Activated CD8-positive, alpha-beta T cell treated with anti-CD3 and anti-CD28 coated beads for 36 hours (primary cell): ENCODE data around the gene RALY. TPM values are rescaled to one million over a fixed set of nuclear protein-coding genes. Genes with fewer than 3 reads are reported as not detected.

Experiments used
- ATAC-seq: fragments of 200-7000 bp; cut with Tn5 transposase; one replicate; pipeline ENCODE4 v1.10.0; 2021; ENCODE audit warnings: mild to moderate bottlenecking, moderate library complexity
- CTCF ChIA-PET: fragments of 350-600 bp; sonication (Branson Sonifier 250); formaldehyde crosslinking; loops from one replicate; lab custom pipeline; 2021; ENCODE audit warnings: antibody characterized with exemption; lab: Charles Lee
- POLR2A ChIA-PET: fragments of 350-600 bp; sonication (Branson Sonifier 250); formaldehyde crosslinking; loops from one replicate; lab custom pipeline; 2021; ENCODE audit warnings: antibody characterized with exemption; lab: Charles Lee
- DNase-seq: peaks from one replicate; pipeline ENCODE4 v3.0.0-alpha.2; 2020
- H3K27ac Mint-ChIP-seq: one replicate; pipeline ENCODE4 v1.8.0; 2021; ENCODE audit warnings: mild to moderate bottlenecking, mixed read lengths
- H3K27me3 Mint-ChIP-seq: one replicate; pipeline ENCODE4 v1.8.0; 2021; ENCODE audit warnings: mixed read lengths
- H3K36me3 Mint-ChIP-seq: one replicate; pipeline ENCODE4 v1.8.0; 2021; ENCODE audit warnings: low read depth, mixed read lengths
- H3K4me1 Mint-ChIP-seq: one replicate; pipeline ENCODE4 v1.8.0; 2021; ENCODE audit warnings: low read depth, mixed read lengths
- H3K4me3 Mint-ChIP-seq: one replicate; pipeline ENCODE4 v1.8.0; 2021; ENCODE audit warnings: mild to moderate bottlenecking, moderate library complexity, mixed read lengths
- H3K9me3 Mint-ChIP-seq: one replicate; pipeline ENCODE4 v1.8.0; 2021; ENCODE audit warnings: mixed read lengths
- intact Hi-C: fragments of 100-400 bp; cut with micrococcal nuclease; formaldehyde crosslinking; loops from one replicate; pipeline ENCODE4 v1.10.0; 2022
- total RNA-seq, 2 experiments: library from RNA; stranded (reverse); gene quantifications; one replicate each; pipeline ENCODE4 v1.2.3, GENCODE V29; 2021
- TF ChIP-seq, protein P1 (sequence below): fragments of 200-600 bp; IDR thresholded peaks from one replicate; pipeline ENCODE4 v1.8.0; 2022; ENCODE audit warnings: antibody characterized with exemption, mild to moderate bottlenecking

Gene RALY
- total RNA-seq, 2 experiments from 2014 or later: 151 to 153 TPM

DNA sequence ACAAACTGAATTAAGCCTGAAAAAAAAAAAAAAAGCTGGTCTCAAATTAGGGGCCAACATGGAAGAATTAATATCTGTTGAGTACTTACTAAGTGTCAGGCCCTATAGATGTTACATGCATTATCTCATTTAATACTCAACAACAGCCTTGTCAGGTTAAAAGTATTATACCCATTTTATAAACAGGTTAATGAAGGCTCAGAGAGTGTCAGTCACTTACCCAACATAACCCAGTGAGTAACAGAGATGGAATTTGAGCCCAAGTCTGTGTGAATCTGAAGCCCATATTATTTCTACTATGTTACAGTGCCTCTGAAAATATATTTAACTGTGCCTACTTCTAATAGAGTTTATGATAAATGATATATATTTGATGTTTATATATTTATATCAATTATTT lies 129.6 kb downstream of the RALY start:
- Mint-ChIP-seq H3K36me3 (no peaks in the 10 kb centered on the region), H3K4me3 (no peak overlapping the region), H3K27me3 (peaks cover 3% of the 10 kb centered on the region), H3K27ac (no peak overlapping the region), H3K4me1 (peaks cover 11% of the 10 kb centered on the region), H3K9me3 (no peaks in the 10 kb centered on the region)
- ChIA-PET POLR2A (no interaction called here), CTCF (no interaction called here)
- TF ChIP-seq, protein P1, sequence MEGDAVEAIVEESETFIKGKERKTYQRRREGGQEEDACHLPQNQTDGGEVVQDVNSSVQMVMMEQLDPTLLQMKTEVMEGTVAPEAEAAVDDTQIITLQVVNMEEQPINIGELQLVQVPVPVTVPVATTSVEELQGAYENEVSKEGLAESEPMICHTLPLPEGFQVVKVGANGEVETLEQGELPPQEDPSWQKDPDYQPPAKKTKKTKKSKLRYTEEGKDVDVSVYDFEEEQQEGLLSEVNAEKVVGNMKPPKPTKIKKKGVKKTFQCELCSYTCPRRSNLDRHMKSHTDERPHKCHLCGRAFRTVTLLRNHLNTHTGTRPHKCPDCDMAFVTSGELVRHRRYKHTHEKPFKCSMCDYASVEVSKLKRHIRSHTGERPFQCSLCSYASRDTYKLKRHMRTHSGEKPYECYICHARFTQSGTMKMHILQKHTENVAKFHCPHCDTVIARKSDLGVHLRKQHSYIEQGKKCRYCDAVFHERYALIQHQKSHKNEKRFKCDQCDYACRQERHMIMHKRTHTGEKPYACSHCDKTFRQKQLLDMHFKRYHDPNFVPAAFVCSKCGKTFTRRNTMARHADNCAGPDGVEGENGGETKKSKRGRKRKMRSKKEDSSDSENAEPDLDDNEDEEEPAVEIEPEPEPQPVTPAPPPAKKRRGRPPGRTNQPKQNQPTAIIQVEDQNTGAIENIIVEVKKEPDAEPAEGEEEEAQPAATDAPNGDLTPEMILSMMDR: no peak
- no peak for DNase-seq
- intact Hi-C loops: loop anchor here (10.0 kb wide), 1 partner anchor 209 kb away; no protein-coding TSS in a partner anchor
- ATAC-seq: no peak

DNA sequence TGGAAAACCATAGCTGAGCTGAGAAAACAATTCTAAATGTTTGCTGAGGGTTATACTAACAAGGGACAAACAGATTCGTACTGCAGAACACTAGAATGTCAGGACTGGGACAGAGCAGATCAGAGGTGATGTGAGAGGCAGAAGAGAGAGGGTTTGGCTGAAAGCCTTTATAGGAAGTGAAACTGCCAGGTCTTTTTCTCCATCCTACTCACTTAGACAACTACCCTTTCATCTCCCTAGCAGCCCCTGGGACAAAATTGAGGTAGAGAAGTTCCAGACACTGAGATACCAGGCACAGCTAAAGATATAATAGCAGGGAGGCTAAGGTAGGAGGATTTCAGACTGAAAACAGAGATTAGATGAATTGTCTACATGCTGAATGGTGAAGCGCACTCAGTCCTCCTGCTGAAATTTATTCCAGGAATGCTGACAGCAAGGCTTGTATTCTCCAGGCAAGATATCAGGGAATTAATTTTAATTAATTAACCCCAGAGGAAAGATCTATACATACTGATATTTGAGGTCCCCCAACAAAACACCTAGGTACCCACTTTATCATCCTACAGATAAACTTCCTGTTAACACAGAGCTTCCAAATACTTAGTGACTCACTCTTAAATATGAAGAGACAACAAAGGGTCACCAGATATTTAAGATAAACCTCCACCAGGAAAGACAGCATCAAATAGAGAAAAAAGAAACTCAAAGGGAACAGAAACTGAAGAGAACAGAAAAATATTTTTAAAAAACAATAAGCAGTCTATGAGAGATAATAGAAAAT lies 130.9 kb downstream of the RALY start:
- DNase-seq: no peak
- no peak overlapping the region for H3K4me3 Mint-ChIP-seq
- ATAC-seq: peak; percentile 66
- H3K4me1 Mint-ChIP-seq: peaks cover 15% of the 10 kb centered on the region
- no peaks in the 10 kb centered on the region for H3K36me3 Mint-ChIP-seq
- ChIA-PET POLR2A (interaction anchor here (0.8 to 1.5 kb wide), 3 partner anchors 9 to 12 kb away, joined by 5 read pairs; partner anchors contain the start of gene EIF2S2), CTCF (interaction anchor here (1.2 kb wide), 1 partner anchor 191 kb away, joined by 4 read pairs; no protein-coding TSS in a partner anchor)
- H3K27ac Mint-ChIP-seq: no peak overlapping the region
- peaks cover 4% of the 10 kb centered on the region for H3K27me3 Mint-ChIP-seq
- intact Hi-C loops: loop anchor here (10.0 kb wide), 1 partner anchor 210 kb away; no protein-coding TSS in a partner anchor
- H3K9me3 Mint-ChIP-seq: no peaks in the 10 kb centered on the region
- TF ChIP-seq, protein P1: no peak

DNA sequence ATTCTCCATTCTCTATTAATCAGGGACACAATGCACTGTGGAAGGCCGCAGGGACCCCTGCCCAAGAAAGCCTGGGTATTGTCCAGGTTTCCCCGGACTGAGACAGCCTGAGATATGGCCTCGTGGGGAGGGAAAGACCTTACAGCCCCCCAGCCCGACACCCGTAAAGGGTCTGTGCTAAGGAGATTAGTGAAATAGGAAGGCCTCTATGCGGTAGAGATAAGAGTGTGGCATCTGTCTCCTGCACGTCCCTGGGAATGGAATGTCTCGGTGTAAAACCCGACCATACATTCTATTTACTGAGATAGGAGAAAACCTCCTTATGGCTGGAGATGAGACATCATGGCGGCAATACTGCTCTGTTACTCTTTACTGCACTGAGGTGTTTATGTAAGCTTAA lies 134.1 kb downstream of the RALY start:
- CTCF ChIA-PET: interaction anchor here (3.6 kb wide), 1 partner anchor 213 kb away, joined by 33 read pairs; no protein-coding TSS in a partner anchor
- Mint-ChIP-seq H3K27ac (no peak overlapping the region), H3K27me3 (peaks cover 5% of the 10 kb centered on the region), H3K9me3 (no peaks in the 10 kb centered on the region), H3K36me3 (no peaks in the 10 kb centered on the region), H3K4me1 (peaks cover 15% of the 10 kb centered on the region), H3K4me3 (no peak overlapping the region)
- TF ChIP-seq, protein P1: no peak
- ATAC-seq (no peak), DNase-seq (no peak)
- intact Hi-C loops: loop anchor here (10.0 kb wide), 1 partner anchor 213 kb away; no protein-coding TSS in a partner anchor
- POLR2A ChIA-PET: interaction anchor here (0.7 kb wide), 1 partner anchor 21 kb away, joined by 3 read pairs; no protein-coding TSS in a partner anchor

DNA sequence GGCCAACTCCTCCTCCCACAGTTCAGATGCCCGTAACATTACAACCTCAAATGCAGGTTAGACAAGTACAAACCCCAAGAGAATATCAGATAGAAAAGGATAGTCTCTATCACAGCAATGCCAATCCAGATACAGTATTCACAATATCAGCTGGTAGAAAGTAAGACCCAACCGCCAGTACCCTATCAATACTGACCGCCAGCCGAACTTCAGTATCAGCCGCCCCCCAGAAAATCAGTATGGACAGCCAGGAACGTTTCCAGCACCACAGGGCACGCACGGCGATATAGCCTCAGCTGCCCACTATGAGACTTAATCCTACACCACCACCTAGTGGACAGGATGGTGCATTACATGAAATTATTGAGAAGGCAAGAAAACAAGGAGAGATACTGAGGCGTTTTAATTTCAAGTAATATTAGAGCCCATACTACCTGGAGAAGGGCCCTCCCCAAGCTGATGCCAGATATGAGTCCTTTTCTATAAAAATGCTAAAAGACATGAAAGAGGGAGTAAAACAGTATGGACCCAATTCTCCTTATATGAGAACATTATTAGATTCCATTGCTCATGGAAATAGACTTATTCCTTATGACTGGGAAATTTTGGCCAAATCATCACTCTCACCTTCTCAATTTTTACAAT lies 135.9 kb downstream of the RALY start:
- Mint-ChIP-seq H3K4me1 (peaks cover 10% of the 10 kb centered on the region), H3K4me3 (no peak overlapping the region), H3K27ac (no peak overlapping the region), H3K36me3 (no peaks in the 10 kb centered on the region), H3K27me3 (peaks cover 5% of the 10 kb centered on the region), H3K9me3 (no peaks in the 10 kb centered on the region)
- TF ChIP-seq, protein P1: peak; percentile 93
- ATAC-seq (peak; percentile 98), DNase-seq (peak; percentile 68)
- ChIA-PET POLR2A (interaction anchor here (0.8 kb wide), 1 partner anchor 38 kb away, joined by 3 read pairs; no protein-coding TSS in a partner anchor), CTCF (interaction anchor here (0.6 to 3.6 kb wide), 21 partner anchors 9 to 414 kb away, joined by 3 to 33 read pairs (median 3); partner anchors contain the start of gene EIF2S2)
- intact Hi-C loops: loop anchor here (10.0 kb wide), 2 partner anchors 195 to 215 kb away; no protein-coding TSS in a partner anchor
